HG02623 (cell line): ENCODE data around the gene ATP6V1G2.
"Not testable (repeated sequence)": the region's sequence is repeated elsewhere in the genome, so short reads cannot be mapped to it uniquely, and the experiment has no call there.

Experiments
- ATAC-seq: cut with Tn5 transposase; IDR thresholded peaks from one replicate; pipeline ENCODE4 v1.9.1; 2021; ENCODE audit warnings: moderate library complexity; ENCODE audit not compliant: unreplicated experiment

The ATP6V1G2 gene

DNA sequence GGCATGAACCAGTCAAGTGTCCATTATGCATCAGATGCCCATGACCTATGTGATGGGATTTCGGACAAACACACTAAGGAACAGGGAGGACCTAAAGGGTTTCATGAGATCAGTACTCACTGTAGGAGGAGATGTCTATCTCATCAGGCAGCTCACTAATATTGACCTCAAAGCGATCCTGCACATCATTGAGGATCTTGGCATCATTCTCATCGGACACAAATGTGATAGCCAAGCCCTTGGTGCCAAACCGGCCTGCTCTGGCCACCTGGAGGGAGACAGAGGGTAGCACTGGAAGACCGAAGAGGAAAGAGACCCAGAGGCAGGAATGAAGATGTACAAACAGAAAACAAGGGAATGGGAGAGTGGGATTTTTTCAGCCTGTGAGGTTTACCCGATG is 15.7 kb downstream of the ATP6V1G2 start:
- ATAC-seq, result no peak

- ATAC-seq, result no peak
Measured at GRCh38 chr6:31529329-31530150, 16.9 kb downstream of the ATP6V1G2 start.

GRCh38 chr6:31528821-31529328 is 17.5 kb downstream of the ATP6V1G2 start, which contains the start of gene MCCD1:
TSS of gene MCCD1 (plus strand) at chr6:31528962. CDS start at chr6:31529015, 53 bp downstream.
- no peak for ATAC-seq

- ATAC-seq, result no peak
Measured at GRCh38 chr6:31528307-31528777, 18.1 kb downstream of the ATP6V1G2 start.

DNA sequence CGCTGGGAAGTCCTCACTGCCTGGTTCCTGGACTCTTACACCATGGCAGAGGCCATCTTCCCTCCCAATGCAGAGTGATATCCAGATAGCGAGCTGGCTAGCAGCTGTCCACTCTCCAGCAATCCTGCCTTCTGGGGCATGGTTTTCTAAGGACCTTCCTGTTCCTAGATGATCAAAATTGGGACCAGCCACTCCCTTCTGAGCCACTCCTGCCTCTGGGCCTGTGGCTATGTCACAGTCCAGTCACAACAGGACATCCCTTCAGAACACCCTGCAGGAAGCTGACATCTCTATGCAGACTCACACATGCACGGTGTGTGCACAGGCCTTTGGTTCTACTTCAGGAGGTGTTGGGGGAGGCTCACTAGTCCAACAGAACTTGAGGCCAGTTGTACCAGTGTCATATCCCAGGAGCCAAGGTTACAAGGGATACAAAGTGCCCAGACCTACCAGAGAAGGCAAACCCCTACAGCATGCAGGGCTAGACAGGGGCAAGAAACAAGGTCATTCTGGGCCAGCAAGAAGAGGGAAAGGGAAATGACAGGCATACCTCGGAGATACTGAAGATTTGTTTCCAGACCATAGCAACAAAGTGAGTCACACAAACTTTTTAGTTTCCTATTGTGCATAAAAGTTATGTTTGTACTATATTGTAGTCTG is 20.3 kb downstream of the ATP6V1G2 start:
- no peak for ATAC-seq

GRCh38 chr6:31525553-31525931 is 20.9 kb downstream of the ATP6V1G2 start:
- ATAC-seq, result no peak

DNA sequence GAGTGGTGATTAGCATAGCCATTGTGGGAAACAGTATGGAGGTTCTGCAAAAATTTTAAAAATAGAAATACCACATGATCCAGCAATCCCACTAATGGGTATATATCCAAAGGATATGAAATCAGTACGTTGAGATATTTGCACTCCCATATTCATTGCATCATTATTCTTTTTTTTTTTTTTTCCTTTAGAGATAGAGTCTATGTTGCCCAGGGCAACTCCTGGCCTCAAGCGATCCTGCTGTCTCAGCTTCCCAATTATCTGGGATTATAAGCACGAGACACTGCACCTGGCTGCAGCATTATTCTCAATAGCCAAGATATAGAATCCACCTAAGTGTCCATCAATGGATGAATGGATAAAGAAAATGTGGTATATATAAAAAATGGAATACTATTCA is 24.6 kb downstream of the ATP6V1G2 start:
- ATAC-seq, result no peak

- no peak for ATAC-seq
Measured at GRCh38 chr6:31513456-31514165, 32.8 kb downstream of the ATP6V1G2 start.

GRCh38 chr6:31510007-31510406 is 36.4 kb downstream of the ATP6V1G2 start:
- ATAC-seq, result no peak

- ATAC-seq, result not testable (repeated sequence)
Measured at GRCh38 chr6:31509036-31509435, 37.4 kb downstream of the ATP6V1G2 start.

- no peak for ATAC-seq
Measured at GRCh38 chr6:31502586-31502985, 43.8 kb downstream of the ATP6V1G2 start.

- ATAC-seq, result not testable (repeated sequence)
Measured at GRCh38 chr6:31499648-31500047, 46.8 kb downstream of the ATP6V1G2 start.

- ATAC-seq, result no peak
Measured at GRCh38 chr6:31498748-31499147, 47.7 kb downstream of the ATP6V1G2 start.

DNA sequence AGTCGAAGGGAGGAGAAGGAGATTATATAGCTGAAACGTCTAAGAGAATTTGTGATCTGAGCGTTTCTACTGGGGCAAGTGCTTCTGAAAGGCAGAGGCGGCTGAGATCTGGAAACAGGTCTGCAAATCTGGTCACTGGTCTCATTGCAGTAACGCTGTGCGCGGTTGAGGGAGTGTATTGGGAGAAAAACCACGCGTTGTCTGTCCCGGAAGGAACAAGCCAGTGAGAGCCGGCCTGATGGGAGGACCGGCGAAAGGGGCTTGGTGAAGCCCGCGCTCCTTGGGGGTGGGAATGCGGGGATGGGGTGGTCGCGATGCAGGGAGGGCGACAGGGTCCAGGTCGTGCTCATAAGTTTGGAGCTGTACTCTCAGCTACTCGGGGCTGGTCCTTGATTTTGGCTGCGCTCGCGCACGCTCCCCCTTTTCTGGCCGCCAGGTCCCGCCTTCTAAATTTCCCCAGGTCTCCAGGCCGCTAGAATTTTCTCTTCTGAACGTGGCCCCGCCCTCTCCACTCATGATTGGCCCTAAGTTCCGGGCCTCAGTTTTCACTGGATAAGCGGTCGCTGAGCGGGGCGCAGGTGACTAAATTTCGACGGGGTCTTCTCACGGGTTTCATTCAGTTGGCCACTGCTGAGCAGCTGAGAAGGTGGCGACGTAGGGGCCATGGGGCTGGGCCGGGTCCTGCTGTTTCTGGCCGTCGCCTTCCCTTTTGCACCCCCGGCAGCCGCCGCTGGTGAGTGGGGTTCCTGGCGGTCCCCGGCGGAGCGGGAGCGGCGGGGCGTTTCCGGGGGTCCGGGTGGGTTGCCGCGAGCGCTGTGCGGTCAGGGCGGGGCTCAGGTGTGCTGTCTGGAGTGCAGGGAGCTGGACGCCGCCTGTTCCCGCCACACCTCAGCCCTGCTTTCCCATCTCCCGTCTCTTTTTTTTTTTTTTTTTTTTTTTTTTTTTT is 48.6 kb downstream of the ATP6V1G2 start, which contains the start of gene MICB:
MICB (plus strand) TSS at position 615 of the 946 bp plus-strand sequence; CDS start at position 664, 49 bp downstream.
- no peak for ATAC-seq

GRCh38 chr6:31496826-31497225 is 49.6 kb downstream of the ATP6V1G2 start:
- ATAC-seq, result not testable (repeated sequence)

DNA sequence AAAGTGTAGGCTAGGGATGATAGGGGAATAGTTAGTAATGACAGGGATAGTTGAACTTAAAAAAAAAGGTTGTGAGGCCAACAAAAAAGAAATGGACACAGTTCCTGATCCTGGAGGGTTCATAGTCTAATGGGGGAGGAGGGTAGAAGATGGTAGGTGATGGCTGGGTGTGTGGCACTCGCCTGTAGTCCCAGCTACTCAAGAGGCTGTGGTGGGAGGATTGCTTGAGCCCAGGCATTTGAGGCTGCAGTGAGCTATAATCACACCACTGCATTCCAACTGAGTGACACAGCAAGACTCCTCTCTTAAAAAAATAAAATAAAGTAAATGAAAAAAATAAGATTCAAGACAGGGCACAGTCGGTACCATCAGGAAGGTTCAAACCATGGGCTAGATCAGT is 50.8 kb downstream of the ATP6V1G2 start:
- no peak for ATAC-seq
